ENCODE measurements around the gene DBX1.

Gene DBX1

DNA sequence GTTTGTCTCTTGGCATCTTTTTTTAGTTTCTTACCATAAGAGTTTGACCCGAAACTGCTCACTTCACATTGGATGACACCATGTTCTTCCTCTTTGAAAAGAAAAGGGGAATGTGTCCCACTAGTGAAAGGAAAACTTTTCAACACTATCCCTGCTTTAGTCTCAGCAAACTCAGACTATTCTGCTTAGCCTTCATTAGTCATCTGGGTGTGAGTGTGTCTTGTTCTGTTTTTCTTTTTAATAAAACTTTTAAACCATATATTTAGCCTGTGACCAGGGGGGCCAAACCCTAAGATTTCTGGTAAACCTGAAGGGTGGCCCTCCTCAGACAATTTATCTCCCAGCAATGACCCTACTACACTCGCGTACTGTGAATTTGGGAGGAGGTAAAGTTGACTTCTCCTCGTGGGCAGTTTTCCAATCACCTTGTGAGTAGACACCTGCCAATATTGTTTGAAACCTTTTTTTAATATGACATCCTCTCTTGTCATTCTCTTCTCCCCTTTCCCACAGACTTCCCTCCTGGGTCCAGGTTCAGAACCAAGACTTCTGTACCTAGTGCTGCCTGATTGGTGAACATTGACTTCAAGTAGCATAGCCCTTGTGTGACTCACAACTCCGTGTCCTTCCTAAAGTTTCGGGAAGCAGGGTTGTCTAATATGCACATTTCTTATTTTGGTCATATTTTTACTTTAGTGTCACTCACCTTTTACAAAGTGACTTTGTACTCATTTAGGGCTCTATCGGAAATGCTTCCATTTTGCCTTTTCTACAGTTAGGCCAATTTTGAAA, 39.9 kb downstream of the DBX1 start:
- DNase-seq = no peak

- DNase-seq = no peak
Observed at GRCh38 chr11:20119315-20119714, 41.0 kb downstream of the DBX1 start.

- DNase-seq = no peak
Observed at GRCh38 chr11:20118209-20118608, 42.1 kb downstream of the DBX1 start.

- no peak for DNase-seq
Observed at GRCh38 chr11:20117291-20117690, 43.0 kb downstream of the DBX1 start.

- DNase-seq = no peak
Observed at GRCh38 chr11:20116825-20117224, 43.5 kb downstream of the DBX1 start.

DNA sequence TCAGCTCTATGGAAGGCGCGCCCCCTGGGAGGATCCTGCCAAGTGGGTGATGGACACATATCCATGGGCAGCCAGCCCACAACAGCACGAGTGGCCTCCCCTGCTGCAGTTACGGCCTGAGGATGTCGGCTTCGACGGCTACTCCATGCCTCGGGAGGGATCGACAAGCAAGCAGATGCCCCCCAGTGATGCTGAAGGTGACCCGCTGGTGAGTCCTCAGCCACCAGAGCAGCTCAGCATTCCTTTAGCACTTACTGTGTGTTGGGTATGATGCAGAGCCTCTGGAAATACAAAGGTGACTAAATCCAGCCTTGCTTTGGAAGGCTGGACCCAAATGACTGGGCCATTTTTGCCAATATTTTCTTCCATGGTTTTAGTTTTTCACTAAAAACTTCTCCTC, 45.7 kb downstream of the DBX1 start:
- DNase-seq = peak; percentile 55

DNA sequence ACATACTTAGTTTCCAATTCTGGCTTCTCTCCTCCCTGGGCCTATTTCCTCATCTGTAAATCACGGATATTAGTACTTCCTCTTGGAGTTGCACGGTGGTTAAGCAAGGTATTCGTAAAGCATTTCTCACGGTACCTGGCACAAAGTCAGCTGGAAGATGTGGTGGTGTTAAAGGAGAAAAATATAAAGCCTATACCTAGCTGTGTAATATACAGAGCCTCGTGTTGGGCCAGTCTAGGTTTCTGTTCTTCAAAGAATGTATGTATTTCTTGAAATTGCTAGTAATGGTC, 47.2 kb downstream of the DBX1 start:
- no peak for DNase-seq

GRCh38 chr11:20112291-20113148, 47.8 kb downstream of the DBX1 start:
- DNase-seq = peak; percentile 94

DNA sequence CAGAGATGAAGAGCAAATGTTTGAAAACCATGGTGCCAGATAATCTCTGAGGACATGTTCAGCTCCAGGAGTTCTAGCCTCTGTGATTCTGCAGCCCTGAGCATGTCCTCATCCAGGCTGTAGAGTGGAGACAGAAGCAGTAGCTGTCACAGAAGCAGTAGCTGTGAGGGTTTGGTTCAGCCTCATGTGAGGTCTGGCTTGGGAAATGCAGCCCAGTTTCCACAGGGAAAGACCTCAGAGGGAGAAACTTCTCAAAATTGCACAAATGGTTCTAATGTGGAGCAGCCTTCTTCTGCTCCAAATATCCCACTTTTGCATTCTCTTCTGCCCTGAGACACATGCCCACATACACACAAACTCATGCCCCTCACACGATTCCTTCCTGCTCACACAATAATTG, 48.4 kb downstream of the DBX1 start:
- no peak for DNase-seq

DNA sequence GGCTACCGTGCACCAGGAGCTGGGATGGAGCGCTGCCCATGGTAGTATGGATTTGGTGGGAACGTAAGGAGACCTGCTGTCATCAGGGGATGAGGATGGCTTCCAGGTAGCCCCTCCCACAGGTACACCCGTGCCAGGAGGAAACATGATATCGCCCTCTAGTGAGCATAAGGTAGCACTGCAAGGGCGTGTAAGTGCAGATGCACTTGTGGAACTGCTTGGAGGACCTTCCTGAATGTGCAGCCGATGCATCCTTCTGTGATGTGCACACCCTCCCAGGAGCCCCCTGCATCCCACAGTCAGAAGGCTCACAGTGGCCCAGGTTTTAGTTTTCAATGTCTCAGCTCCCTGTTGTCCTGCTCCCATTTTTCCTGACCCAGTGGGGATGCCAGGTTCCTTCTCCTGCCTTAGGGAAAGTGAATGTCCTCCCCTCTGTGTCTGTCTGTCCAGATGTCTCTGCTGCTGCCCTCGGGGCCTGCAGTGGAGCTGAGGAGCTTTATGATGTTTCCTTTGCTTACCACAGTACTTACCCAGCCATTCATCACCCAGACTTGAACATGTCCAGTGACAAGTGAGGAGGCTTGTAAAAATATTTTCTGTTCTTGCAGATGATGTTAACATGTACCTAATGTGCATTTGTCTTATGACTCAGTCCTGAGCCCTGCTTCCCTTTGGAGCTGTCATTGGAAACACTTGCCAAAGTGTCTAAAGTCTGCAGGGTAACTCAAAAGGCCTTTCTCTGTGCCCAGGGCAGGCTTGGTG, 49.2 kb downstream of the DBX1 start:
- DNase-seq = peak; percentile 93

GRCh38 chr11:20109731-20110445, 50.4 kb downstream of the DBX1 start:
- peak; percentile 18 for DNase-seq
